A549 (cell line): ENCODE results near the gene CCND2.

Source experiments
- CHD2 ChIP-seq: fragments of 150-350 bp; IDR thresholded peaks from 2 replicates; pipeline ENCODE4 v1.6.1; 2014; ENCODE audit warnings: low read length; ENCODE audit not compliant: partially characterized antibody
- CTCF ChIP-seq: fragments of >200 bp; sonication (Bioruptor Twin); formaldehyde crosslinking; IDR thresholded peaks from 3 replicates; pipeline ENCODE4 v1.5.1; 2016
- EP300 ChIP-seq, 2 experiments: fragments of >200 bp; sonication (Bioruptor Twin); formaldehyde crosslinking; IDR thresholded peaks; 2 replicates in 1 of 2; 3 replicates in 1 of 2; pipeline ENCODE4 v1.6.1; 2016 to 2017

GRCh38 chr12:4286771-4287317 lies 13.3 kb downstream of the CCND2 start:
- TF ChIP-seq EP300 (IDR thresholded peaks at IDR 0.05) (no peak), CTCF (no peak), CHD2 (no peak)
